Fibroblast of skin of right biceps (primary cell): ENCODE measurements around the gene NKAIN1.
"Not testable (repeated sequence)": the region's sequence is repeated elsewhere in the genome, so short reads cannot be mapped to it uniquely, and the experiment has no call there.

Experiments used
- DNase-seq: peaks from one replicate; pipeline ENCODE4 v3.0.0-alpha.2; 2013

NKAIN1 gene

DNA sequence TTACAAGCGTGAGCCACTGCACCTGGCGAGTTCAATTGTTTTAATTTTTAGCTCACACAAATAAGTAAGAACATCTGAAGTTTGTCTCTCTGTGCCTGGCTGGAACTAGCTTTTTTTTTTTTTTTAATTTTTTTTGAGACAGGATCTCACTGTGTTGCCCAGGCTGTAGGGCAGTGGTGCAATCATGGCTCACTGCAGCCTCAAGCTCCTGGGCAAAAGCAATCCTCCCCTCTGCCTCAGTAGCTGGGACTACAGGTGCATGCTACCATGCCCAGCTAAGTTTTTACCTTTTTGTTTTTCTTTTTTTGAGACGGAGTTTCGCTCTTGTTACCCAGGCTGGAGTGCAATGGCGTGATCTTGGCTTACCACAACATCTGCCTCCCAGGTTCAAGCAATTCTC, 7.9 kb downstream of the NKAIN1 start:
- no peak for DNase-seq

DNA sequence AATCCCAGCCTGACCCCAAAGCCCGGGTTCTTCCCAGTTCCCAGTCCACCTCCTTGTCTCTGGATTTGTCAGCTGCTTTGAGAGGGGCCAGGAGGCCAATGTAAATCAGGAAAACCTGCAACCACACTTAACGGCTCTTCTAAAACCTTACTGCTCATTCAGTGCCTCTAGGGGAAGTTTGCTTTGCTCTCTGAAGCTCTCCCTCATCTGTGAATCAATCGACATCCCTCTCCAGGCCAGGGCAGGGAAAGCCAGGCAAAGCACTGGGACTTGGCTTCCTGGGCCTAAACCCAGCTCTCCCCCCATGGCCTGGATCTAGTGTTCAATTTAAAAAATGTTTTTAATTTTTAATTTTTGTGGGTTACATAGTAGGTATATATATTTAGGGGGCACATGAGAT, 9.3 kb downstream of the NKAIN1 start:
- DNase-seq: no peak

DNA sequence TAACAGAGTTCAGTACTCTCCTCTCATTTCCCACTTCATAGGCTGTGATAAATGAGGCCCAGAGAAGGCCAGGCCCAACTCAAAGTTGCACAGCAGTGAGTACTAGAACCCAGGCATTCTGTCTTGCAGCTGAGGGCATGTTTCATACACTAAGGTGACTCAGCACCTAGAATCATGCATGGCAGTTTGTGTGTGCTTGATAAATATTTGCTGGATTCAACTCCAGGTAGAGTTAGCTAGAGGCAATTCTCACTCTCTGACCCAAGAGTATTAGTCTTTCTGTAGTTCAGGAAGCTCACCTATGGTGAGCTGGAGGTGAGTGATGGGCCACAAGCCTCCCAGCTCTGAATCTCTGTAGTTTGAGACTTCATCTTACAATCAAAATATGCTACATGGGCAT, 10.7 kb downstream of the NKAIN1 start:
- DNase-seq: no peak

DNA sequence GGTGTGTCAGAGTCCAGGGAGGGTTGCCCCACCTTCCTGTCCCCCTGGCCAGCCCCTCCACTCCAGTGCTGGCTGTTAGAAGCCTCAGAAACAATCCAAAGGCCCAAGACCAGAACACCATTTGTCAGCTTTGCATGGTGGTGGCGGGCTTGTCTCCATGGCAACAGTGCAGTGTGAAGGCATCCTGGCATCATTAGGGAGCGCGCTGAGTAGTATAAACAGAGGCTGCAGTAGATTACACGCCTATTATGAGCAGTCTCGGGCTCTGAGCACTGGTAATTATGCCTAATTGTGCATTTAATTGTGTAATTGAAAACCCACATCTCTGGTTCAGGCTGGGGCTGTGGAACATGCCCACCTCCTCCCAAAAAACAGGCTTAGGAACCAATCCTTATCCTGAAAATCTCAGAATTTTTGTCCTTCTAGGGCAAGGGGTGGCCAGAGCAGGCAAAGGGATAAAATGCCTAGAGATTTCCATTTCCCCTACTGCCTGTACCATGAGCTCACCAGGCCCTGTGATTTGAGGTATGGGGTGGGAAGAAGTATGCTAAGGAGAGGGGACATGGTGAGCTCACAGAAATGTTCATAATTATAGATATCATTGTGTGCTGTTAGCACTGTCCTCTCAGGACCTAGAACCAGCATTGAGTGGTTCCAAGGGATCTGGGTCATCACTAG, 11.7 kb downstream of the NKAIN1 start:
- DNase-seq: no peak

DNA sequence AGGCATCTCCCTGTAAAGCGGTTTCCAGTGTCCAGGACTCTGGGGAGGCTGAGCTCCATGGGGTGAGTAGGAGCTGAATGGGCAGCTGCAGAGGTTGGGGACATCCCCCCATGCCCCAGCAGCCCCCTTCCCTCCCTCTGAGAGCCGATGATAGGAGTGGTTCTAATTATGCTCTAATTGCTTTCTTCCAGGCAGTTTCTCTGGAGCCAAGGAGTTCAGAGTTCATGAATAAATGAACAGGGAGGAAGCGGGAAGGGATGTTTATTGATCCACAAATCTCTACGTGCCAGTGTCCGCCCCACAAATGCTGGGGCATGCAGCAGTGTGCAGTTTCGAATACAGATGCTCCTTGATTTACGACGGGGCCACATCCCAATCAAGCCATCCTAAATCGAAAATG, 15.6 kb downstream of the NKAIN1 start:
- DNase-seq: no peak

DNA sequence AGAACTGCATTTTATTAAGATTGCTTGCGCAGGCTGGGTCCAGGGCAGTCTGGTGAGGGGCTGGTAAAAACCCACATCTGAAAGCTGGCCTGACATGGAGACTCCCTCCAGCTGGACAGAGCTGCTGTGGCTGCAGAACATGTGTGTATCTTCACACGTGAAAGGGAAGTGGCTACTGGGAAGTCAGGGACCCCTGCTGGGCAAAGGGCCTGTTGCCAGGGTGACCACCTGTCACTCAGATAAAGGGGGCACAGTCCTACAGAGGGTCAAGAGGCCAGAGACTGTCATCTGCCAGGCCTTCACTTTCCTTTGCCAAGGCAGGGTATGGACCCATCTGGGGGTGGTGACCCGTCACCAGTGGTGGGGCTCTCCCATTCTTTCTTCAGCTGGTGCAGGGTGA, 17.5 kb downstream of the NKAIN1 start:
- DNase-seq: no peak

DNA sequence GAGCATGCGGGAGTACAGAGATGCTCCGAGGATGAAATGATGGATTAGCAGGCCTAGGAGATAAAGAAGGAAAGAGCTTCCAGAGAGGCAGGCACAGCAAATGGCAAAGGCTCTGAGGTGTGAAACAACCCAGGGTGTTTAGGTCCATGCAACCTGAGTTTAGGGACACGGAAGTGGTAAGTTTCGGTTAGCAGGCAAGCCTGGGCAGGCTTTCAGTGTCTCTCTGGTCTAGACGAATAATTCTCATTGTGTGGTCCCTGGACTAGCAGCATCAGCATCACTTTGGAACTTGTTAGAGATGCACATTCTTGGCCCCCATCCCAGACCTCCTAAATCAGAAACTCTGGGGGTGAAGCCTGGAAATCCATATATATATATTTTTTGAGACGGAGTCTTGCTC, 18.6 kb downstream of the NKAIN1 start:
- no peak for DNase-seq

DNA sequence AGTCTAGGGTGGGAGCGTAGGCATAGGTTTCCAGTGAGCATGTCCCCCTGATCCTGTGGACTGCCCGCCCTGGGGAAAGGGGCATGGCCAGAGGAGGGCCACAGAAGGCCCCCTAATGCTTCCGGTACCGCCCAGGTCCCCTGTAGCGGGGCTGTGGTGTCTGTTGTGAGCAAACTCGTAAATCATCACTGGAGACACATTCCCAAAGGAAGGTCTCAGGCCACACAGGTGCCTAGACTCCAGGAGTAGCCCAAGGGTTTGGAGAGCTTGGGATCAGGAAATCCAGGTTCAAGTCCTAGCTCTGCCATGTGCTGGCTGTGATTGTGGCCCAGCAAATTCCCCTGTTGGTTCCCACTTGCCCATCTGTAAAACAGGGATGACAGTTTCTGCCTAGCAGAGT, 20.2 kb downstream of the NKAIN1 start:
- no peak for DNase-seq

DNA sequence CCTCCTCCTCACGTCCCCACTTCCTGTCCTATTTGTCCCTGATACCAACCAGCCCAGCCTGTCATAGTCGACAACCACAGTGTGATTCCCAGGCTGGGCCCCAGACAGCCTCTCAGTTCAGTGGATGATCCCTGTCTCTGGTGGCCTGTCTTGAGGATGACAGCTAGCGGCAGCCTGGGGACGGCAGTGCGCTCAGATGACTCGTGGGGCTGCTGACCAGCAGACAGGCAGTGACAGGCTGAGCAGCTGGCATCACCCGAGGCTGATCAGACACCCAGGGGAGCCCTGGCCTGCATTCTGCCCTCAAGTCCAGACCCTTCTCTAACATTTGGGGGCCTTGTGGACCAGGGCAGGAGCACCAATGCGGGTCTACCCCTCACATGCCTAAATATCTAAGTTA, 21.0 kb downstream of the NKAIN1 start:
- DNase-seq: no peak

DNA sequence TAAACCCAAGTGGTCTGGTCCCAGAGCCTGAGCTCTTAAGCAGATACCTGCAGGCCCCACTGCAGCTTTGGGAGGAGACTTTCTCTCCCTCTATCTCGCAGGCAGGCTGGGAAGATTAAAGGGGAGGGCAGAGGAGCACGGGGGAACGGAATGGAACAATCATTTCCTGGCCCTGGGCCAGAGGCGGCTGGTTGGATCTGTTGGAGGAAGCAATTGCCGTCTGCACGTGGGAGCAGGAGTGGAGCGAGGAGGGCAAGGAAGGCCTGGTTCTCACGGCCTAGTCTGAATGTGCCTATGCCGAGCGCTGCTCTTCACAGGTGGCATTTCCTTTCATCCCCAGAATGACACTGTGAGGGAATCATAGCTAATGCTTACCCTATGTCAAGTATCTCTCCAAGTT, 23.7 kb downstream of the NKAIN1 start:
- DNase-seq: peak; percentile 50

DNA sequence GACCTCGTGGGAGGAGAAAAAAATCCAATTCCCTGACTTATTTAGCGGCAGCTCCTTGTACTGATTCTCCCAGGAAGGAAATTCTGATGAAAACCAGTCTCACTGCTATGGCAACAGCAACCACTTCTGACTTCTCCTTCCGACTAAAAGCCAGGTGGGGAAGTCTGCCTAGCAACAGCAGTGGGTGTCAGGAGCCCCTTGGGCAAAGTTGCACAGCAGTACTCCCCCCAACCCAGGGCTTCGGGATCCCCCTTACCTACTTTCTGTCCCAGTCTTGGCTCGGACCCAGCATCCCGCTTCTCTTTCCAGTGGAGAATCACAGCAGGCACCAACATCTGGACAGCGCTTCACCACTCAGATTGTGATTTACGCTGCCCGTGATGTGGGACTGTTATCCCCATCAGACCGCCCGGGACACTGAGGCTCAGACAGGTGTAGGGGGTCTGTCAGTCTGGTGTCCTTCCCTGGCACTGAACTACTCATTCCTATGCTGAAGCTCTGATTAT, 24.6 kb downstream of the NKAIN1 start:
- no peak for DNase-seq

DNA sequence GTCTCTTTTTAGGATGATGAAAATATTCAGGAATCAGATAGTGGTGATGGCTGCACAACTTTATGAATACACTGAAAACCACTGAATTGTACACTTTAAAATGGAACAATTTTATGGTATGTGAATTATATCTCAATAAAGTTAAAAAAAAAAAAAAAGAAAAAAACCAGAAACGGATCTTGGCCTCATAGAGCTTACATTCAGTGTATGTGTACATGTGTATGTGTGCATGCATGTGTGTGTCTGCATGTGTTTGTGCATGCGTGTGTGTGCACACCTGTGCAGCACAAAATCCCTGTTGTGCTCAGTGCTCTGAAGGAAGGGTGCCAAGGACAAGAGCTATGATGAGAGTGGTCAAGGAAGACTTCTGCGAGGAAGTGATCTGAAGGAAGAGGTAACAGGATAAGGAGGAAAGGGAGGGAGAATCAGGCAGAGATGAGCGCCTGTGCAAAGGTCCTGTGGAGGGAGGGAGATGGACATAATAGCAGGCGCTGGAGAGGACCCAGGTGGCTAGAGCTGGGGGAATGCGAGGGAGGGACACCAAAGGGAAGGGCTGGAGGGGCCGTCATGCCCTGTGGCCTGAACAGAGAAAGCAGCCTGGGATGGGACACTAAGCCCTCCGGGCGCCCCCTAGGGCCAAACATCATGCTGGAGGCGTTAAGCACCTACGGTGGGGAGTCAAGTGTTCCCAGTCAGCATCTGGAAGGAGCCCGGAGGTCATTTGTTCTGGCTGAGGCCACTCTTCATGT, 25.2 kb downstream of the NKAIN1 start:
- DNase-seq: no peak

DNA sequence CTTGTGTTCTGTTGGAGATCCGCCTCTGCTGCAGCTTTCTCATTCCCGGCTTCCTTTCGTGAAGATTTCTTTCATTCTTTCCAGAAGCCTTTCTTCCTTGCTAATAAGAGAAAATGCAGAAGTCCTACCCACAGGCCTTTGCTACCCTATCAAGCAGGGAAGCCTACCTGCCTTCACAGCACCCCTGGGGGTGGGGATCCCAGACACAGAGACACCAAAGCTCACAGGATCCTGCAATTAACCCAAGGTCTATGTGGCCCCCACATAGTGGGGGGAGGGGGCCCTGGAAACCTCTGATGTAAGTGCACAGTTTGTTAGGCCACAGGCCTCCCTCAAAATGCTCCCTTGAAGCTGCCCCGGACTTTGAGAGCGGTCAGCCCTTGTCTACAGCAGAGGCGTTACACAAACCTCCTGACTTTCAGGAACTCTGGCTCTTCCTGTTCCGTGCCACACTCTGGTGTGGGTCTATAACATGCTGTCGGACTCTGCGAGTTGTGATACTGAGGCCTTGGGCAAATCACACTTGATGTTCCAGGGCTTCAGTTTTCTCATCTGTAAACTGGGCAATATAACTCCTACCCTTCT, 31.2 kb downstream of the NKAIN1 start:
- DNase-seq: no peak

DNA sequence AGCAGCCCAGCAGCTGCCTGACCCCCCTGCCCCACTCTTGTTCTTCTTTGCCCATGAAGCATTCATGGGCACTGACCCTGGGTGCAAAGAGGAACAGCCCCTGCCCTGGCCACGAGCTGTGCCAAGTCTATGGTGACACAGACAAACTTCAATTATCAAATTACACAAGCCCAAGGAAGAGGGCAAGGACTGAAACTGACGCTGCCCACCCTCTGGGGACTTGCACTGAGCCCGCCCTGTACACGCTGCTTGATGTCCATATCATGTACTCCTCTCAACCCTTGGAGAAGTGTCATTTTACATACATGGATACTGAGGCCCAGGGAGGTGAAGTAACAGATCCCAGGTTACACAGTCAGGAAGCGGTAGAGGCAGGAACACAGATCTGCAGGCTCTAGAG, 32.1 kb downstream of the NKAIN1 start:
- DNase-seq: no peak

DNA sequence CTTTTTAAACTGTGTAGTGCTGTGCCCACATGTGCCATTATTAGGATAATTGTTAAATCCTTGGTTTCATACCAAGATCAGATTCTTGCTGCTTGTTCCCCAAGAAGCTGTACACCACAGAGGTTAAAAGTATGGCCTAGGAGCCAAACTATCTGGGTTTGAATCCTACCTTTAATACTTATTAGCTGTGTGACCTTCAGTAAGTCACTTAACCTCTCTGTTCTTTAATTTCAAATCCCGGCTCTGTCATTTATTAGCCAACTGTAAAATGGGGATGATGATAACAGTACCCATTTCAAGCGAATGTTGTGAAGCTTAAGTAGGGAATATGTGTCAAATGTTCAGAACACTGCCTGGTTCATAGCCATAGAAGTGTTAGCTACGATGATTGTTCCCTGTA, 32.6 kb downstream of the NKAIN1 start:
- DNase-seq: no peak

DNA sequence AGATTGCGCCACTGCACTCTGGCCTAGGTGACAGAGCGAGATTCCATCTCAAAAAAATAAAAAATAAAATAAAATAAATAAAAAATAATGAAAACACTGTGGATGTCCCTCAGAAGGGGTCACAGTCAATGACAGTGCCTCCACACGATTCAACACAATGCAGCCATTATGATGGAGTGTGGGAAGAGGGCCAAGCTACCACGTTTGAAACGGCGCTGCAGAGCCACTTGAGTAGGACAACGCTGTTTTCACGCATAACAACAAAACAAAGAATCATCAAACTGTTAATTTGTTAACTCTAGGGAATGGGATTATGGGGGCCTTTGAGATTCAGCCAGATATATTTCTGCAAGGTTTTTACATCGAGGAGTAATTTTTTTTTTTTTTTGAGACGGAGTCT, 36.5 kb downstream of the NKAIN1 start:
- DNase-seq: no peak

DNA sequence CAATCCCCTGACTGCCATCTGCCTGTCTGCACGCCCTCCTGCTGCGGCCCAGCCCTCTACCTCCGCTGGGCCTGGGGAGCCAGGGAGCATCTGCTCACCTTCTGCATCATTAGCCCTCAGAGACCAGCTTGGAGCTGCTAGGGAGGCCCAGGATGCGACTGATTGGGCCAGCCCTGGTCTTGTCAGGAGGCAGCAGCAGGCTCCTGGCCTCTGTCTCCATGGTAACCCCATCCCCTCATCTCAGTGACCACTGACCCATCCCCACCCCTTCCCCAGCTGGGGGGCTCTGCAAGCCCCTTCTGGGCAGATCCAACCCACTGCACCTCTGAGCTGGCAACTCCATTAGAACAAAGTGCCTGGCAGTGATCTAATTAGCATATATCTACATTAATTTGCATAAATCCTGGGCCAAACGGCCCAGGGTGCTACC, 37.7 kb downstream of the NKAIN1 start:
- no peak for DNase-seq

DNA sequence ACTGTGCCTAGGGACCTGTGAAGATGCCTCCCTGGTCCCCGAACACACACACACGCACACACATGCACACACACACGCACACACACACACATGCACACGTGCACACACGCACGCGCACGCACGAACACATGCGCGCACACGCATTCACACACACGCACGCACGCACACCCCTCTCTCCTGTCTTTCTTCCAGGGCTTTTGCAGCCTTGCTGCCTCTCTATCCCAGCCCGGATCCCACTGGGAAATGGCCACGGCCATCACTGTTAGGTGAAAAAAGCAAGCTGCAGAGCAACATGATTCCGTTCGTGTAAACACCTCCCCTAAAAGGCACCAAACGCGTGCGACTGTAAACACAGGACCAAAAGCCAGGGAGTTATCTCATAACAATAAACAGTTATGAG, 39.7 kb downstream of the NKAIN1 start:
- DNase-seq: no peak

DNA sequence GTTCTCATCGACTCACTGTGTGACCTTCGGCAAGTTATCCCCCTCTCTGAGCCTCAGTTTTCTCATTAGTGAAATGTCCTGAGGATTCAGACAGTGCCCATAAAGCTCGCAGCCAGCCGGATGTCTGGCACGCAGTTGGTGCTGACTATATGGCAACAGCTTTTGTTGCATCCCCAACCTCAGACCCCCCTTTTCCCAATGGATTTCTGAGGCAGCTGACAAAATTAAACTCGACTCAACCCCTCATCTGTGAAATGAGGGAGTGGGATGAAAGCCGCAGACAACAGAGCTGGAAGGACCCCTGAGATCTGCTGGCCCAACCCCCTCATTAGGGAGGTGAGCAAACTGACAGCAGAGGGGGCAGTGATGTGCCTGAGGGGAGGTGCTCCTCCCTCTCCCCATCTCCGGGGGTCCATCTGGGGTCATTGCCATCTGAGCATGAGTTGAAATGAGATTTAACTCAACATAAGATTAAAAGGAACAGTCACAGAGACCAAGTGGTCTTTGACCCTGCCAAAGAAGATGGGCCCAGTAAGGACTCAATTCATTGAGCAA, 40.4 kb downstream of the NKAIN1 start:
- no peak for DNase-seq

DNA sequence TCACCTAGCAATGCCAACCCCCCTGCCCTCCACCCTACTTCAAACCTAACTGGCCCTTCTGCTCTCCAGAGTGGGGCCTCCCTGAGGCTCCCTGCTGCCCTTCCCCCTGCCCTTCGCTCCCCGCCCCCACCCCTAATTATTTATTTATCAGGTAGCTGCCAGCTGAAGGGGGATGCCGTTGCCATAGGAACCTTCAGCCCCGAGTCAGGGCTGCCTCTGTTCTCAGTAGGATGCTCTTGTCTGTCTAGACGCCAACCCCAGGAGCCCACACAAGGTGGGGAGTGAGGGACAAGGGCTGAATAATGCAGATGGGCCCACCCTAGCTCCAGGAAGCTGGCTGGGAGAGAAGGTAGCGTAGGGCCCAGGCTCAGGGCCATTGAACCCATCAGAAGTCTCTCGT, 41.1 kb downstream of the NKAIN1 start:
- DNase-seq: no peak

DNA sequence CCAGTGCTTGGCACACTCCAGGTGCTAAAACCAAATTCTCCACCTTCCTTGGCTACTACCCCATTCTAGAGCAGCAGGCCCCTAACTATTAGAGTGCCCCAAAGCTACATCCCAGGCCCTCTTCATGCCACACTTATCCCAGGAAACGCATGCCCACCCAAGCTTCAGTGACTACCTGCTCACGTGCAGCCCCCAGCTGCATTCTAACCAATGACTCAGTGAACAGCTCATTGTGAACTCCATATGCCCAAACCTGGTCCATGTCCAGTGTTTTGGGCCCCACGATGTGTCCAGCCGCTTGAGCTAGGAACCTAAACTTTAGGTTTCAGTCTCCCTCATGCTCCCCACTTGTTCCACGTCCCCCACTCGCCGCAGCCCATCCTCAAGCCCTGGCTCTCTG, 41.5 kb downstream of the NKAIN1 start:
- DNase-seq: no peak

DNA sequence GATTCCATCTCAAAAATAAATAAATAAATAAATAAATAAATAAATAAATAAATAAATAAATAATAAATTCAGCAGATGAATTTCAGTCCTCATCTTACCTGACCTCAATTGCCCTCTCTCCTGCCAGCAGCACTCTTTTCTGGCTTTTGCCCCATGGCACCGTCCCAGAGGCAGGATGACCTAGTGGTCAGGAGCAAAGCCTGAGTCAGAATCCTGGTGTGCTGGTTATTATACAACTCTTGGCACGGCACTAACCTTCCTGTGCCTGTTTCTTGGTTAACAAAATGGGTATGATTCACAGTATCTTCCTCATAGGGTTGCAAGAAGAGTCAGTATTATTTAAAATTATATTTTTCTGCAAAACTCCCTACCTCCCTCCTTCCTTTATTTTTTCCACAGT, 43.0 kb downstream of the NKAIN1 start:
- peak; percentile 17 for DNase-seq

DNA sequence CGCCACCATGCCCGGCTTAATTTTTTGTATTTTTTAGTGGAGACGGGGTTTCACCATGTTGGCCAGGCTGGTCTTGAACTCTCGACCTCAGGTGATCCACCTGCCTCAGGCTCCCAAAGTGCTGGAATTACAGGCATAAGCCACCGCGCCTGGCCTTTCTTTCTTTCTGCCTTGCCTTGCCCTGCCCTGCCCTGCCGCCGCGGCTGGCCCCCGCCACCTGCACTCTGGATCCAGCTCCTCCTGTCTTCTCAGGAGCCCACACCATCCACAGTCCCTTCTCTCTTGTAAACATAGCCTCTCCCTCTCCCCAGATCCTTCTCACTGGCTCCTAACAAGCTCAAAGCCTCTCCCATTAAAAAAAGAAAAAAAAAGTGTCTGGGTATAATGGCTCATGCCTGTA, 44.4 kb downstream of the NKAIN1 start:
- DNase-seq: not testable (repeated sequence)

DNA sequence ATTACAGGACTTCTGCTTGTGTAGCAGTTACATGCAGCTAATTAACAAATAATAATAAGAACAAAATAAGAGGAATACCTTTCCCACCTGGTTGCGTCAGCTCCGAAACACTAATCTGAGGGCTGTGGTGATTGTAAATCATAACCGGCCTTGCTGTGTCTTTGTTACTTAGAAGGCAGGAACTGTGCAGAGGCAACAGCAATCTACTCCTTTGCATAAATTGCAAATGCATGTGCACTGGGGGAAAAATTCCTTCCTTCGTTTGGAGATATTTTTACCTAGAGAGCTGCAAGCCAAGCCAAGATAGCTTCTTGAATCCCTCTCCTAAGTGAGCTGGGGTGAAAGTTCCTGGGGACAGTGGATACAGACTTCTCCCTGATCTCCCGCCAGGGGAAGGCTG, 46.0 kb downstream of the NKAIN1 start:
- DNase-seq: no peak
